Measurements from ENCODE around the gene RABGGTA.

GRCh38 chr14:24255438-24255837 lies 16.0 kb downstream of the RABGGTA start:
- TF ChIP-seq REST (IDR thresholded peaks at IDR 0.05; ENCODE audit: unreplicated experiment) (no peak), POLR2AphosphoS5 (IDR thresholded peaks at IDR 0.05; ENCODE audit: low read depth) (no peak), CTCF (conservative IDR thresholded peaks at IDR 0.05; ENCODE audit: low read depth in 2 of 2) (no peak), EZH2 (IDR thresholded peaks at IDR 0.05; ENCODE audit: low read depth, unreplicated experiment) (no peak), CREB1 (CRISPR knock-in tag; IDR thresholded peaks at IDR 0.05; ENCODE audit: low read depth) (no peak)

All from GM23338 (cell line).